ENCODE results near the gene CBARP. TPM values are rescaled to one million over a fixed set of nuclear protein-coding genes. Genes with fewer than 3 reads are reported as not detected.

Gene CBARP
- total RNA-seq, 3 donors from 2014 or later = 0.29 to 1.2 (median 0.39) TPM

DNA sequence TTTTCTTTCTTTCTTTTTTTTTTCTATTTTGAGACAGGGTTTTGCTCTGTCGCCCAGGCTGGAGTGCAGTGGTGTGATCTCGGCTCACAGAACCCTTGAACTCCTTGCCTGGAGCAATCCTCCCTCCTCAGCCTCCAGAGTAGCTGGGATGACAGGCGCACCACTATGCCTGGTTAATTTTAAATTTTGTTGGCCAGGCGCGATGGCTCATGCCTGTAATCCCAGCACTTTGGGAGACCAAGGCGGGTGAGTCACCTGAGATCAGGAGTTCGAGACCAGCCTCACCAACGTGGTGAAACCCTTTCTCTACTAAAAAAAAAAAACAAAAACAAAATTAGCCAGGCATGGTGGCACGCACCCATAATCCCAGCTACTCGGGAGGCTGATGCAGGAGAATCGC, 55.1 kb downstream of the CBARP start:
- intact Hi-C loops (cut with DNase I, micrococcal nuclease) = loop anchor here in 1 of 2 donors (10.0 kb wide), 1 partner anchor 68 kb away; no protein-coding TSS in a partner anchor
- H3K9me3 ChIP-seq = no peaks in the 10 kb centered on the region
- H3K4me1 ChIP-seq (ENCODE audit: low read depth) = peaks cover 14% of the 10 kb centered on the region
- ATAC-seq (no peak), DNase-seq (no peak)
- TF ChIP-seq, protein P1, sequence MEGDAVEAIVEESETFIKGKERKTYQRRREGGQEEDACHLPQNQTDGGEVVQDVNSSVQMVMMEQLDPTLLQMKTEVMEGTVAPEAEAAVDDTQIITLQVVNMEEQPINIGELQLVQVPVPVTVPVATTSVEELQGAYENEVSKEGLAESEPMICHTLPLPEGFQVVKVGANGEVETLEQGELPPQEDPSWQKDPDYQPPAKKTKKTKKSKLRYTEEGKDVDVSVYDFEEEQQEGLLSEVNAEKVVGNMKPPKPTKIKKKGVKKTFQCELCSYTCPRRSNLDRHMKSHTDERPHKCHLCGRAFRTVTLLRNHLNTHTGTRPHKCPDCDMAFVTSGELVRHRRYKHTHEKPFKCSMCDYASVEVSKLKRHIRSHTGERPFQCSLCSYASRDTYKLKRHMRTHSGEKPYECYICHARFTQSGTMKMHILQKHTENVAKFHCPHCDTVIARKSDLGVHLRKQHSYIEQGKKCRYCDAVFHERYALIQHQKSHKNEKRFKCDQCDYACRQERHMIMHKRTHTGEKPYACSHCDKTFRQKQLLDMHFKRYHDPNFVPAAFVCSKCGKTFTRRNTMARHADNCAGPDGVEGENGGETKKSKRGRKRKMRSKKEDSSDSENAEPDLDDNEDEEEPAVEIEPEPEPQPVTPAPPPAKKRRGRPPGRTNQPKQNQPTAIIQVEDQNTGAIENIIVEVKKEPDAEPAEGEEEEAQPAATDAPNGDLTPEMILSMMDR (IDR thresholded peaks at IDR 0.05) = no peak
- H3K36me3 ChIP-seq (ENCODE audit: low read depth) = no peaks in the 10 kb centered on the region
- no peak overlapping the region for H3K4me3 ChIP-seq

DNA sequence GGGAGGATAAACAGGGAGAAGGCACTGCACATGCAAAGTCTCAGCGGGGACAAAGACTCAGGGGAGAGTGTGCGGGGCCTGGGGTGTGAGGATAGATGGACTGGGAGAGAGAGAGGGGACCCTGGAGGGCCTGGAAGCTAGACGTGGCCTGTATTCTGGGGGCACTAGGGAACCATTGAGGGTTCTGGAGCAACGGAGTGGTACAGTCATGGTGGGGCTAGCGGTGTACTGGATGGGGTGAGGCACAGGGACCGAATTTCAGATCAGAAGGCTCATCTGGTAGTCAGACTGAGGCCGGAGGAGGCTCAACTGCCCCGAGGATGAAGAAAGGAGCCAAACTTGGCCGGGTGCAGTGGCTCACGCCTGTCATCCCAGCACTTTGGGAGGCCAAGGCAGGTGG, 55.7 kb downstream of the CBARP start:
- no peaks in the 10 kb centered on the region for H3K9me3 ChIP-seq
- no peak for ATAC-seq
- H3K4me1 ChIP-seq (ENCODE audit: low read depth) = peaks cover 14% of the 10 kb centered on the region
- intact Hi-C loops (cut with DNase I, micrococcal nuclease) = loop anchor here in 1 of 2 donors (10.0 kb wide), 1 partner anchor 67 kb away; no protein-coding TSS in a partner anchor
- no peak for DNase-seq
- TF ChIP-seq, protein P1 (IDR thresholded peaks at IDR 0.05) = no peak
- no peak overlapping the region for H3K4me3 ChIP-seq
- no peaks in the 10 kb centered on the region for H3K36me3 ChIP-seq (ENCODE audit: low read depth)

DNA sequence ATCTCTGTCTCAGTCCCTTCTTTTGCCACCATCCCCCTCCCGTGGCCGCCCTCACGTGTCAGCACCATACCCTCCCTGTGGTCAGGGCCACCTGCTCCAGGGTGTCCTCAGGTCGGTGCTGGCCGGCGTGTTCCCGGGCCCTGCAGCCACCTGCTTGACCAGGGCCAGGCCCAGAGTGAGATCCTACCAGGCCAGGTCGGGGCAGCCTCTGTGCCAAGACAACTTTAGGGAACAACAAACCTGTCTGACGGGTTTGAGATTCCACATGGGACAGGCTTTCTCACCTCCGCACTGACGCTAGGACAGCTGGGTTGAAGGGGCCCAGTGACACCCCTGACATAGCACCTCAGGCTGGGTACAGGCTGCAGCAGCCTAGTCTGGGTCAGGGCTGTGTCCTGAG, 56.2 kb downstream of the CBARP start:
- H3K4me3 ChIP-seq = no peak overlapping the region
- H3K4me1 ChIP-seq (ENCODE audit: low read depth) = peaks cover 14% of the 10 kb centered on the region
- ATAC-seq (peak; percentile 71), DNase-seq (peak; percentile 67 to 79 (median 71))
- intact Hi-C loops (cut with DNase I, micrococcal nuclease) = loop anchor here in 1 of 2 donors (10.0 kb wide), 1 partner anchor 67 kb away; no protein-coding TSS in a partner anchor
- TF ChIP-seq, protein P1 (IDR thresholded peaks at IDR 0.05) = no peak
- no peaks in the 10 kb centered on the region for H3K36me3 ChIP-seq (ENCODE audit: low read depth)
- no peaks in the 10 kb centered on the region for H3K9me3 ChIP-seq

Other genes with a start within 250 kb of the CBARP start
- gene GRIN3B, start 237.6 kb downstream of the CBARP start, total RNA-seq = not detected
- gene TMEM259, start 216.9 kb downstream of the CBARP start, total RNA-seq = 100 to 1,000 TPM; 185 to 199 (median 190) TPM
- gene RNU6-2, start 216.5 kb downstream of the CBARP start, total RNA-seq = not detected
- gene CNN2, start 211.4 kb downstream of the CBARP start, total RNA-seq = 10 to 100 TPM; 65.0 to 88.8 (median 84.7) TPM
- gene ABCA7, start 197.9 kb downstream of the CBARP start, total RNA-seq = 10 to 100 TPM; 23.5 to 25.6 (median 25.6) TPM
- 10 to 100 TPM; 33.9 to 64.3 (median 58.8) TPM for gene ARHGAP45, start 170.8 kb downstream of the CBARP start, total RNA-seq
- gene POLR2E, start 142.6 kb downstream of the CBARP start, total RNA-seq = 100 to 1,000 TPM; 108 to 138 (median 133) TPM
- gene GPX4, start 134.0 kb downstream of the CBARP start, total RNA-seq = 100 to 1,000 TPM; 126 to 187 (median 144) TPM
- 10 to 100 TPM; 58.0 to 86.6 (median 74.6) TPM for gene SBNO2, start 63.7 kb downstream of the CBARP start, total RNA-seq
- 10 to 100 TPM; 69.6 to 86.6 (median 76.3) TPM for gene STK11, start 32.2 kb downstream of the CBARP start, total RNA-seq
- gene ATP5F1D, start 3.7 kb upstream of the CBARP start, total RNA-seq = 100 to 1,000 TPM; 302 to 391 (median 378) TPM
- gene MIDN, start 10.6 kb upstream of the CBARP start, total RNA-seq = 100 to 1,000 TPM; 136 to 251 (median 213) TPM
- 100 to 1,000 TPM; 281 to 507 (median 300) TPM for gene CIRBP, start 31.3 kb upstream of the CBARP start, total RNA-seq
- gene FAM174C, start 37.5 kb upstream of the CBARP start, total RNA-seq = 10 to 100 TPM; 34.2 to 40.1 (median 39.8) TPM
- gene EFNA2, start 47.9 kb upstream of the CBARP start, total RNA-seq = 10 to 100 TPM; 19.0 to 62.2 (median 61.7) TPM
- 100 to 1,000 TPM; 118 to 160 (median 148) TPM for gene NDUFS7, start 145.9 kb upstream of the CBARP start, total RNA-seq
- 1 to 10 TPM; 1.6 to 7.0 (median 2.1) TPM for gene GAMT, start 163.5 kb upstream of the CBARP start, total RNA-seq
- gene DAZAP1, start 169.6 kb upstream of the CBARP start, total RNA-seq = 100 to 1,000 TPM; 117 to 123 (median 119) TPM
- 100 to 1,000 TPM; 748 to 897 (median 892) TPM for gene RPS15, start 200.4 kb upstream of the CBARP start, total RNA-seq
- gene APC2, start 212.1 kb upstream of the CBARP start, total RNA-seq = 1 to 10 TPM in 1 of 3 donors, under 1 TPM in 2; 0.23 to 5.9 (median 0.24) TPM
- gene C19orf25, start 241.2 kb upstream of the CBARP start, total RNA-seq = 10 to 100 TPM; 36.7 to 48.9 (median 38.1) TPM